ENCODE data around the gene PRKD1.

PRKD1 gene

DNA sequence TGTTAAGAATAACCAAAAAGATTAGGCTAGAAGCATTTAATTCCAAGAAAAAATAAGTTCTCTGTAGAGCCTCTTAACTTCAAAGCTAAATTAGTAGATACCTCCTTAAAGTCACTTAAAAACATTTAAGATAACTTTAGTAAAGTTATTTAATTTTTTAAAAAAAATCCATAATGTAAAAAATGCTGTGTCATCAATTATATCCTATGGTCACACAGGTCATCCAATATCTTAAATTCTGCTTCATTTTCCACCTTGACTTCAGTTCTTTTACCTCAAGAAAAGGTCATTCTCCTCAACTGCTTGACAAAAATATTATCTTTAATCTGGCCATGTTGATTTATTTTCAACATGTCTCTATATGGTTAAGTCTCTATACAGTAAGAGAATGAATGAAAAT is 274.3 kb downstream of the PRKD1 start:
- no peak for DNase-seq (ENCODE audit: extremely low spot score)
- TF ChIP-seq, protein P1, sequence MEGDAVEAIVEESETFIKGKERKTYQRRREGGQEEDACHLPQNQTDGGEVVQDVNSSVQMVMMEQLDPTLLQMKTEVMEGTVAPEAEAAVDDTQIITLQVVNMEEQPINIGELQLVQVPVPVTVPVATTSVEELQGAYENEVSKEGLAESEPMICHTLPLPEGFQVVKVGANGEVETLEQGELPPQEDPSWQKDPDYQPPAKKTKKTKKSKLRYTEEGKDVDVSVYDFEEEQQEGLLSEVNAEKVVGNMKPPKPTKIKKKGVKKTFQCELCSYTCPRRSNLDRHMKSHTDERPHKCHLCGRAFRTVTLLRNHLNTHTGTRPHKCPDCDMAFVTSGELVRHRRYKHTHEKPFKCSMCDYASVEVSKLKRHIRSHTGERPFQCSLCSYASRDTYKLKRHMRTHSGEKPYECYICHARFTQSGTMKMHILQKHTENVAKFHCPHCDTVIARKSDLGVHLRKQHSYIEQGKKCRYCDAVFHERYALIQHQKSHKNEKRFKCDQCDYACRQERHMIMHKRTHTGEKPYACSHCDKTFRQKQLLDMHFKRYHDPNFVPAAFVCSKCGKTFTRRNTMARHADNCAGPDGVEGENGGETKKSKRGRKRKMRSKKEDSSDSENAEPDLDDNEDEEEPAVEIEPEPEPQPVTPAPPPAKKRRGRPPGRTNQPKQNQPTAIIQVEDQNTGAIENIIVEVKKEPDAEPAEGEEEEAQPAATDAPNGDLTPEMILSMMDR (IDR thresholded peaks at IDR 0.05; ENCODE audit: control extremely low read depth, extremely low read depth, low read depth, missing control alignments) = no peak
- ChIA-PET CTCF (no interaction called here), POLR2A (no interaction called here)

DNA sequence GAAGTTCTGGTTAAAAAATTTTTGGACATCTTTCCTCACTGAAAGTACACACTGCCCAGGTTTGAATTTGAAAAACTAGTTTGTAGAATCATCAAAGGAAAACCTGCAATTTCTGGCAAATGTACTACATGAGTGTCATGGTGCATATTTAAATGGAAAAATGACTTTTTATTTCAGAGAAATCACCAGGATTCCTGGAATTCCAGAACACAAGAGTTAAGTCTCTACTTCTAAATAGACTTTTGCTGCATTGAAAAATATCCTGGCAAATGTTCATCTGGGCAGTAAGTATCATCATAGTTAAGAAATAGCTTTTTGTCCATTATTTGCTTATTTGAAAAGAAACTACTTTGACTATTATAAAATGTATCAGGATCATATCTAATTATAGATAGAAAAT is 275.1 kb downstream of the PRKD1 start:
- ChIA-PET CTCF (no interaction called here), POLR2A (no interaction called here)
- DNase-seq (ENCODE audit: extremely low spot score) = no peak
- TF ChIP-seq, protein P1 (IDR thresholded peaks at IDR 0.05; ENCODE audit: control extremely low read depth, extremely low read depth, low read depth, missing control alignments) = no peak

DNA sequence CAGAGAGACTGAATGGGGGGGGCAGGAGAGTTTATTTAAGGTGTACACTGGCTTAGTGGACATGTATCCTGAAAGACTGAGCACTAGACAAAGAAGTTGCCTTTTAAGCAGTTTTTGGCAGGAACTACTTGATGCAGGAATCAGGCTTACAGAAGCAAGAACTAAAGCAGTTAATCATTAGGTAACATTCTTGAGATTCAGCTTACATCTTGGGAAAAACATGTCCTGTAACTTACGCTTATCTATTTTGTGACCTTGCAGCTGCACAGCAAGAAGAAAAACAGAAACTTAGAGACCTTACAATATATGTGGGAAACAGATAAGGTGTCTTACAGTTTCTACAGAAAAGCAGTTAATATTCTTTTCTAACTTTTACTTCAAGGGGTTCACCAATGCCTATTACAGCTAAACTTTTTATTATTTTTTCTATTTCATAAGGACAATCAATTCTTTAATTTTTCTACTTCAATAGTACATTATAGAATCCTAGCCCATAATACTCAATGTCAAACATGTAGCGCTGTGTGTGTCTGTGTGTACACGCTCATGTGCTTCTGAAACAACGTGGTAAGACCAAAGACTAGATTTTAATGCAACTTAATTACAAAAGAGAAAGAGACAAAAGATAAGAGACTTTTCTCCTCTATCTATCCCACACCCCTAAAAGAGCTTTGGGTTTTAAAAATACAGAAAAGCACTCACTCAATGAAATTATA is 276.9 kb downstream of the PRKD1 start:
- no peak for DNase-seq (ENCODE audit: extremely low spot score)
- ChIA-PET CTCF (interaction anchor here (0.9 kb wide), 1 partner anchor 21 kb away, joined by 3 read pairs; no protein-coding TSS in a partner anchor), POLR2A (no interaction called here)
- TF ChIP-seq, protein P1 (IDR thresholded peaks at IDR 0.05; ENCODE audit: control extremely low read depth, extremely low read depth, low read depth, missing control alignments) = no peak

DNA sequence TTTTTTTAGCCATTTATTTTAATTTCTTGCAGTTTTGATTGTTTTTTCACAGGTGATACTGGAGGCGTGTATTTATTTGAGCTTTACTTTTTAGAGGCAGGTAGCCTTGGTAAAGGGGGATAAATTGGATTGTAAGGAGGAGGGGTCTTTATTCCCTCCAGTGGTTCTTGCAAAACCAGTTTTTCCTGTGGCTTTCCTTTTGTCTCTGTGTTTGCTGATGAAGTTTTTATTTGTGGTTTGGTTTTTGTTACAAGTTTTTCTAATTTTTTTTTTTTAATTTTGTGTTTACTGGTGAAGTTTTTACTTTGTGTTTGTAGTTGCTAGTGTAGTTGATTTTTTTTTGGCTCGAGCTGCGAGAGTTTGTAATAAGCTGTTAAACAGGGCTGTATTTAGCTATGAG is 278.5 kb downstream of the PRKD1 start:
- no peak for DNase-seq (ENCODE audit: extremely low spot score)
- ChIA-PET POLR2A (no interaction called here), CTCF (interaction anchor here (1.6 kb wide), 1 partner anchor 8 kb away, joined by 3 read pairs; no protein-coding TSS in a partner anchor)
- TF ChIP-seq, protein P1 (IDR thresholded peaks at IDR 0.05; ENCODE audit: control extremely low read depth, extremely low read depth, low read depth, missing control alignments) = no peak

DNA sequence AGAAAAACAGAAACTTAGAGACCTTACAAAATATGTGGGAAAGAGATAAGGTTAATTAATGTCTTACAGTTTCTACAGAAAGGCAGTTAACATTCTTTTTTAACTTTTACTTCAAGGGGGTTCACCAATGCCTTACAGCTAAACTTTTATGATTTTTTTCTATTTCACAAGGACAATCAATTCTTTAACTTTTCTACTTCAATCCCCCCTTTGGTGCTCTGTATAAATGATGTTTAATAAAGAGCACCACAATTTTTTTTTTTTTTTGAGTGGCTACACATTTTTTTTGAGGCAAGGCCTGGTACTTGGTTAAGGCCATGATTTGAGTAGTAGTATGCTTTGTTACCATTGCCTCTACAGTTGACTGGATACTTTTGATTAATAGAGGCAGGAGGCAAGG is 279.6 kb downstream of the PRKD1 start:
- POLR2A ChIA-PET = no interaction called here
- no peak for DNase-seq (ENCODE audit: extremely low spot score)
- TF ChIP-seq, protein P1 (IDR thresholded peaks at IDR 0.05; ENCODE audit: control extremely low read depth, extremely low read depth, low read depth, missing control alignments) = no peak
- CTCF ChIA-PET = interaction anchor here (1.6 kb wide), 1 partner anchor 9 kb away, joined by 3 read pairs; no protein-coding TSS in a partner anchor

DNA sequence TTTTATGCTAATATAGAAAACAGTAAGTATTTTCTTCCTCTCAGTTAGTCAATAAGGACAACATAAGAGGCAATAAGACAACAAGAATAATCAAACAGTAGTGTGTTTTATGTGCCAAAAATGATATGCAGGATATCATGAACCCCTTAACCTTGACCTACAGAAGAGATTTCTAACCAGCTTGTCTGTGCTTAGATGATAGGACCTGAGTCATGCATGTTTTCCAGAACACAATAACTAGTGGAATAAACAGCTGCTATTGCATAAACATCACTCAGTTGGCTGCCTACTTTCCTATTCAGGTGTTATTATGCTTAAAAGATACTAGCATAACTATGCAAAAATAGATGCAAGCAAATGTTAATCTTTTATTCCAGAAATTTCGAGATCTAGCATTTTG is 282.5 kb downstream of the PRKD1 start:
- ChIA-PET CTCF (no interaction called here), POLR2A (no interaction called here)
- DNase-seq (ENCODE audit: extremely low spot score) = no peak
- TF ChIP-seq, protein P1 (IDR thresholded peaks at IDR 0.05; ENCODE audit: control extremely low read depth, extremely low read depth, low read depth, missing control alignments) = no peak
